NCI-H1092 (cell line): ENCODE data around the gene CYS1.
"Not testable (repeated sequence)": the region's sequence is repeated elsewhere in the genome, so short reads cannot be mapped to it uniquely, and the experiment has no call there.

Experiments
- DNase-seq: peaks from one replicate; lab custom pipeline; 2025; lab: John Stamatoyannopoulos, UW

Gene CYS1, protein sequence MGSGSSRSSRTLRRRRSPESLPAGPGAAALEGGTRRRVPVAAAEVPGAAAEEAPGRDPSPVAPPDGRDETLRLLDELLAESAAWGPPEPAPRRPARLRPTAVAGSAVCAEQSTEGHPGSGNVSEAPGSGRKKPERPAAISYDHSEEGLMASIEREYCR

DNA sequence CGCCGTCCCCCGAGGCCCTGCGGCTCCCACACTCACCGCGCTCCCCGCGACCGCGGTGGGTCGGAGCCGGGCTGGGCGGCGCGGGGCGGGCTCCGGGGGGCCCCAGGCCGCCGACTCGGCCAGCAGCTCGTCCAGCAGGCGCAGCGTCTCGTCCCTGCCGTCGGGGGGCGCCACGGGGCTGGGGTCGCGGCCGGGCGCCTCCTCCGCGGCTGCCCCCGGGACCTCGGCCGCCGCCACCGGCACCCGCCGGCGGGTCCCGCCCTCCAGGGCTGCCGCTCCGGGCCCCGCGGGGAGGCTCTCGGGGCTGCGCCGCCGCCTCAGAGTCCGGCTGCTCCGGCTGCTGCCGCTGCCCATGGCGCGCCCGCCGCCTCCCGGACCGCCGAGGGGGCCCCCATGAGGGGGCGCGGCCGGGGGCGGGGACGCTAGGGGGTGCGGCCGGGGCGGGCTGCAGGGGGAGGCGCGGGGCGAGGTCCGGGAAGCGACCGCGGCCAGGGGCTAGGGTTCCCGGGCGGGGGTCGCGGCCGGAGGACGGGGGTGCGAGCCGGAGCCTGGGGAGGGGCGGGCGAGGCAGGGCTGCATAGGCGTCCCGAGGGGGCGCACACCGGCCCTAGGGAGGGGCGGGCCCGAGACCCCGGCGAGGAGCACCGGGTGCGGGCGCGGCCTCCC lies at the start of gene CYS1:
Gene CYS1, minus strand, starts transcription at position 542 of the 666 bp plus-strand sequence. Its CDS starts 188 bp downstream, at position 354.
- no peak for DNase-seq

DNA sequence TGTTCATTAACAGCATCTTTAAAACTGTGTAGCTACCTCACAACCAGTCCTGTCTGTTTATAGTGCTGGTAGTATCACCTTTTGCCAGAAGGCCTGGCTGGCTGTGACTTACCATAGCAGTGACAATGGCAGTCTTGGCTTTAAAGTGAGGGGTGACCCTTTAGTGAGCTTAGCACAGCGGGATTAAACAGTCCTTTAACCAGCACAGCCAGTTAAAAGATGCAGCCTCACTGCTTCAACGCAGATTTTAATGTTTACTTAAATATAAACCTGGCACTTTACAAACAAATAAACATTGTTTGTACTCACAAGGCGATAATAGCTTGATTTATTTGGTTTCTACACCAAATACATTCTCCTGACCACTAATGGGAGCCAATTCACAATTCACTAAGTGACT lies 49.3 kb upstream of the CYS1 start:
- no peak for DNase-seq

DNA sequence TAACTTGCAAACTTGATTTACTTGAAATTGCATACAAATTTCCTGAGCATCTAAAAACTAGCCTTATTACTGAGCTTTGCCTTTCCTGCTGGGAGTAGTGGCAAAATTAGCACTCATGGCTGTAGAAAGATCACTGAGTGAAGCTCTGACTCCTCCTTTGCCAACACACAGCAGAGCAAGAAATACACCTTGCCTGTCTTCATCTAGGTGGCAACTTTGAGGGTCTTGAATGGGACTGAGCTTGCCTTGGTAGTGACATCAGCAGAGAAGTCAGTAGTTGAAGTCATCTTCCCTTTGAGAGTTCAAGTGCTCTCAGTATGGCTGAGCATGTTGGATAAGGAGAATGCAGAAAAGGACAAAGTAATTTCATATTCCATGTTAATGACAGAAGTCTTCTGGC lies 48.2 kb upstream of the CYS1 start:
- DNase-seq: no peak

DNA sequence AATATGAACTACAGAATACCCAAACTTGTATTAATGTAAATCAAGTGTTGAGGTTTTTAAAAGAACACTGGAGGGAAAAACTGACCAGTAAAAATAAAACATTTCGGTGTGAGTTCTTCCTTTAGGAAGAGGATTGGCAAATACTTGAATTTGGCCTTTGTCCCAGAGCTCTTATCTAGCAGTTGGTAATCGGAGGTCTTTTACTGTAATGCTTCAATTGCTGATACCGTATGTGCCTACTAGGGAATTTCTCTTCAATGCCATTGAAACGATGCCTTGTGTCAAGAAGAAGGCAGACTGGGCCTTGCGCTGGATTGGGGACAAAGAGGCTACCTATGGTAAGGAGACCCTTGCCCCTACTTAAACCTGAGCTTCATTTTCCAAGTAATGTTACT lies 46.4 kb upstream of the CYS1 start:
- peak; percentile 38 for DNase-seq

DNA sequence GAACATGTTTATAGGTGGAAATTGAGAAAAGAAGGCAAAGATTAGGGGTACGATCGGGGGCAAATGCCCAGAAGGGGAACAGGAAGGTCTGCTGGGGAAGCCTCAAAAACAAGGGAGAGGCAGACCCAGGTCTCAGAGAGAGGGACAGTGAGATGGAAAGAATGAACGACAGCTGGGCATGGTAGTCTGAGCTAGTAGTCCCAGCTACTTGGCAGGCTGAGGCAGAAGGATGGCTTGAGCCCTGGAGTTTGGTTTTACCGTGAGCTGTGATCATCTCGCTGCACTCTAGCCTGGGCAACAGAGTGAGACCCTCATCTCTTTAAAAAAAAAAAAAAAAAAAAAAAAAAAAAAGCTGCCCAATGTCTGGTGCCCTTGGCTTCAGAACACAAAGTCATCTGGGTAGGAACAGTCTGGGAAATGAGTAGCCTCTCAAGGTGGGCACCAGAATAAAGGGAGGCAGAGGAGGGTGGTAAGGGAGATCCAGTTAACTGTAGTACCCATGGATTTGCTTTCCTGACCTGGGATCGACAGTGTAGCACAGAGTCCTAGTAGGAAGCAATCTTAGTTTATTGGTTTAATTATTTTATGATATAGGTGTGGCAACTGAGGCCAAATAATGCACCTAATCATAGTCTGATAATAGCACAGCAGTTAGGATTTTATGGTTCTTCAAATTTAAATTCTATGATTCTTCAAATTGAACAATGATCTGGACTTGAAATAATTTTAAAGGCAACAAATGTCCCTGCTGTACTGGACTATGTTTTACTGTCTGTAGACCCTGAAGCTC lies 45.8 kb upstream of the CYS1 start:
- DNase-seq: no peak

DNA sequence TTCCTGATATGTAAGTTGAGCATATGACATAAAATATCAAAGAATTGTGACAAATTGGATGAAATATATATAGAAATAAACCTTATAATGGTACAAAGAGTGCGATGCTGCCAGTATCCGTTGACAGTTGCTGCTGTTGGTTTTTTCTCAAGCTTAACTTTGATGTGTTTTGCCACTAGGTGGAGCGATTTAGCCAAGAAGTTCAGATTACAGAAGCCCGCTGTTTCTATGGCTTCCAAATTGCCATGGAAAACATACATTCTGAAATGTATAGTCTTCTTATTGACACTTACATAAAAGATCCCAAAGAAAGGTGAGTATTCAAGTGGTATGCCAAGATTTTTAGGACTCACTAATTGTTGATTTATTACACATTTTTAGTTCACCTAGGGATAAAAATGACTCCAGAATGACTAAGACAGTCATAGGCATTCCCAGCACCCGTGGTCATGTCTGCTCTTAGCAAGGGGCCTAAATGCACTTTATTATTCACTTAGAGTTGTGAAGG lies 44.4 kb upstream of the CYS1 start:
- DNase-seq: peak; percentile 35

DNA sequence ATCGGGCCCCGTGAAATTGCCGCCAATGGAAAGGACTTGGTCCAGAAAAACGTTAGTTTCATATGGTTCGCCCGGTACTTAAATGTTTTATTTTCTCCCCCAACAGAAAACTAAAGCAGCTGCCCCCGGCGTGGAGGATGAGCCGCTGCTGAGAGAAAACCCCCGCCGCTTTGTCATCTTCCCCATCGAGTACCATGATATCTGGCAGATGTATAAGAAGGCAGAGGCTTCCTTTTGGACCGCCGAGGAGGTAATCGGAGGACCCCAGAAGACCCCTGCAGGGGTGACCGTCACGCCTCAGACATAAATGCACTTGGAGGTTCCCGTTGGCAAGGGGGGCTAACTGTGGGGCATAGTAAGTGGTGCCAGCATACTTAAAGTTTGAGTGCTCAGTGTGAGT lies 43.1 kb upstream of the CYS1 start:
- DNase-seq: no peak

DNA sequence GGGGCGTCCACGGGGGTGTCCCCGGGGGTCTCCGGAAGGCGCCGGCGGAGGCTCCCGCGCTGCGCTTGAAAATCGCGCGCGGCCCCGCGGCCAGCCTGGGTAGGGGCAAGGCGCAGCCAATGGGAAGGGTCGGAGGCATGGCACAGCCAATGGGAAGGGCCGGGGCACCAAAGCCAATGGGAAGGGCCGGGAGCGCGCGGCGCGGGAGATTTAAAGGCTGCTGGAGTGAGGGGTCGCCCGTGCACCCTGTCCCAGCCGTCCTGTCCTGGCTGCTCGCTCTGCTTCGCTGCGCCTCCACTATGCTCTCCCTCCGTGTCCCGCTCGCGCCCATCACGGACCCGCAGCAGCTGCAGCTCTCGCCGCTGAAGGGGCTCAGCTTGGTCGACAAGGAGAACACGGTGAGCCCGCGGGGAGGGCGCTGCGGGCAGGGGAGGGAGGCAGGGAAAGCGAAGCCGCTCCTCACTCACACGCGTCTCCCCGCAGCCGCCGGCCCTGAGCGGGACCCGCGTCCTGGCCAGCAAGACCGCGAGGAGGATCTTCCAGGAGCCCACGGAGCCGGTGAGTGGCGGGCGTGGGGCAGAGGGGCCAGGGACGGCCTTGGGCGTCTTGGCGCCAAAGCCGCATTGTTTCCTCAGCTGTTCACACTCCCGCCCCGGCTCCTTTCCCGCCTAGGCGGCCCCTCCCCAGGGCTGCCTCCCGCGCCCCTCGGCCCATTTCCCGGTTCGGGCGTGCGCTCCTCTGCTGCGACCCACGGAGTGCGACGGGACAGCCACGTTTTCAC lies 42.5 kb upstream of the CYS1 start, which contains the start of gene RRM2:
Gene RRM2, plus strand, starts transcription at position 240 of the 781 bp plus-strand sequence. Its CDS starts 60 bp downstream, at position 300.
- peak; percentile 89 for DNase-seq

DNA sequence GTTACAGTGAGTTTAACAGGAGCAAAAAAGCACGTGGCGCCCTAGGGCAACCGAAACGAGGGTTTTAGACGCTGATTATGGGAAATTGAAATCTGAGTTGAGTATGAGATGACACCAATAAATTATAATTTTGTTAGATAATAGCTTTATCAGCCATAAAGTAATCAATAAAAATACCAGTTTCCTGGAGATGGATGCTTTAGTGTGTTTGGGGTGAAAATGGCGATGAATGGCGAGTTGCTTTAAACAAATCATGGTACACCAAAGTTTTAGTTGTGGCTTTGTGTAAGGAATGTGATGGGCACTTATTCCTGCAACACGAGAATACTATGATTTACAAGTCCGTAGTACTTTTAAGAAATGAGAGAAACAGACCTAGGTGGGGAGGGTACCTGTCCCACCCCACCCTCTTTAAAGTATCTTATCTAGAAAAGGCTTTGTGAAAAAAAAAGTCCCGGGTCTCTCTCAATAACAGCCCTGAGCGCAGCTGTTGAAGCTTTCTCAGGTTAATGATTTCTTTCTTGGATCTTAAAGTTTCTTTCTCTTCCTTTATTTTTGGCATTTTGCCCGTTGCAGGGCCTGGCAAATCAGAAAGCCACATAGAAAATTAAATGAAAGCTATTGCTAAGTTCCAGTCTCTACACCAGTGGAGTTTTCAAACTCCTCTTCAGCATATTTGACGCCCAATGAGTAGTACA lies 40.8 kb upstream of the CYS1 start:
- DNase-seq: no peak

DNA sequence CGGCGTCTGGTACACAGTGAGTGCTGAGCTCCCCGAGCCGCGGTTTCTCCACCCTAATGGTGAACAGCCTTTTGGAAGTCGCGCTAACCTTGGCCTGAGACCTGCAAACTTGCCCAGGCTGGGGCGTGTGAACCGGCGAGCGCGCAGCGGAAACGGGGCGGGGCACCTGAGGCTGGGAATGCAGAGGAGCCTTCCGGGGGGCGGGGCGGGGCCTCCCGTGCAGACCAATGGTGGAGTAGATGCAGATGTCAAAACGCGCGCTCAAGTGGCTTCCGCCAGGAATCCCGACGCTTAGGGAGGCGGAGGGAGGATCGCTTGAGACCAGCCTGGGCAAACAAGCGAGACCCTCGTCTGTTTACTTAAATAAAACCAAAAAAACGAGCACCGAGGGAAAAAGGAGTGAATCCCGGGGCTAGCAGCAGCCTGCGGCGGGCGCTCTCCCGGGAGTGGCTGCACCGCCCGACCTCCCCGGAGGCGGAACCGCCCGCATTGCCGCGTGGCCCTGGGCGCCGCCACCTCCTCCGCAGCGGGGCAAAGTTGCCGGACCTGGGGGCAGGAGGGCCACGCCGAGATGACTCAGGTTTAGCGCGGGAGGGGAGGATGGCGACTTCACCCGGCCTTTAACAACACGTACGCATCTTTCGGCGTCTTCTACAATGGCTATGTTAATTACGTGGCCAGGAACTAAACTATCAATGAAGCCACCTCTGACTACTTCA lies 40.1 kb upstream of the CYS1 start:
- DNase-seq: peak; percentile 88

DNA sequence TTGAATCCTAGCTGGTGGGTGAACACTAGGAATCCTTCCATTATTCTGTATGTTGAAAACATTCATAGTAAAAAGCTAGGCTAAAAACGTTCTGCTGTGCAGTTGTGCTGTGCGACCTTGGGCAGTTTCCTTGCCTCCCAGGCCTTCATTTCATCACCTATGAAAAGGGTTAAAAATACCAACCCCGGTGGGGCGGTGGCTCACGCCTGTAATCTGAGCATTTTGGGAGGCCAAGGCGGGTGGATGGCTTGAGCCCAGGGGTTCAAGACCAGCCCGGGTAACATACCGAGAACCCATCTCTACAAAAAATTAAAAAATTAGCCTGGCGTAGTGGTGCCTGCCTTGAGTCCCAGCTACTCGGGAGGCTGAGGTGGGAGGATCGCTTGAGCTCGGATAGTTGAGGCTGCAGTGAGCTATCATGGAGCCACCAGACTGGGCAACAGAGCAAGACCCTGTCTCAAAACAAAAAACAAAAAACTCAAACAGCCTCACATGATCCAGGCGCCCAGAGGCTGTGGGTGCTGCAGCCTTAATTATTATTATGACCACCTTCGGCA lies 39.5 kb upstream of the CYS1 start:
- no peak for DNase-seq

DNA sequence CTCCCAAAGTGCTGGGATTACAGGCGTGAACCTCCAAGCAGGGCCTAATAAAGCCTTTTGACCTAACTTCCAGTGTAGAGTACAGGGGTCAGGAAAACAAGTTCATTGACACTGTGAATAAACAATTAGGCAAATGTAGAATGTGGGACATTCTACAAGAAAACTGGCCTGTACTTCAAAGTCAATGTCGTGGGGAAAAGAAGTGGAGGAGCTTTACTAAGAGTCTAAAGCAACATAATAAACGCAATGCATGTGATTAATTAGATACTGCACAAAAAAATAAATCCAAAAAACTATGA lies 38.8 kb upstream of the CYS1 start:
- DNase-seq: no peak

DNA sequence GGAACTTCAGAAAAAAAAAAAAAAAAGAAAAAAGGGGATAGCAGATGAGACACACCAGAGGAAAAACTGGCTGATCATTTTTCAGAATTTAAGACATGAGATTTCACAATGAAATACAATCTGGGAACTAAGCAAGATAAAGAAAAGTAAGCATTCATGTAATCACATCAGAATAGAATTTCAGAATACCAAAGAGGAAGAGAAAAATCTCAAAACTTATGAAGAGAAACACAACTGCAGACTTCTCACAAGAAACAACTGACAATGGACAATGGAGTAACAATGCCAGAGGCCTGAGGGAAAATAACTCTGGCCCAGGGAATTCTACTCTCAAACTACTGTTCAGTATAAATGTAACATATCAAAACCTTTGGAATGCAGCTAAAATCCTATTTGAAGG lies 29.1 kb upstream of the CYS1 start:
- DNase-seq: no peak

DNA sequence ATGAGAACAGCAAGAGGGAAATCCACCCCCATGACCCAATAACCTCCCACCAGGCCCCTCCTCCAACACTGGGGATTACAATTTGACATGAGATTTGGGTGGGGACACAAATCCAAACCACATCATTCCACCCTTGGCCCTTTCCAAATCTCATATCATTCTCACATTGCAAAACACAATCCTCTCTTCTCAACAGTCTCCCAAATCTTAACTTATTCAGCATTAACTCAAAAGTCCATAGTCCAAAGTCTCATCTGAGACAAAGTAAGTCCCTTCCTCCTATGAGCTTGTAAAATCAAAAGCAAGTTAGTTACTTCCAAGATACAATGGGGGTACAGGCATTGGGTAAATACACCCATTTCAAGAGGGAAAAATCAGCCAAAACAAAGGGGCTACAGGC lies 24.7 kb upstream of the CYS1 start:
- not testable (repeated sequence) for DNase-seq

DNA sequence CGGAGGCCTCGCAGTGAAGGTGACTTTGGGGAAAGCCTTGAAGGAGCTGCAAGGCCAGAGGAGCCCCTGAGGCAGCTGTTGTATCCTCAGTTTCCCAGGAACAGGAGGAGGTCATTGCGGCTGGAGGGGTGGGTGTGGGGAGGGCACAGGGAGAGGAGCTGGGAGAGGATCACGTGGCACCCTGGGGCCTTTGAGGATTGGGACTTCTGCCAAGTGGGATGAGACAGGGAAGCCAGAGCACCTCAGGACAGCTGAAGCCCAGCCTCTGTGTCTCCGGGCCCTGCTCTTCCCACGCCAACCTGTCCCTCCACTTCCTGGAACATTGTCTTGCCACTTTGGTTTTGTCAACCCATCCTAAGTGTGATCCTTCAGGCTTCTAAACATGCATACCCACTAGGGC lies 23.0 kb upstream of the CYS1 start:
- no peak for DNase-seq

DNA sequence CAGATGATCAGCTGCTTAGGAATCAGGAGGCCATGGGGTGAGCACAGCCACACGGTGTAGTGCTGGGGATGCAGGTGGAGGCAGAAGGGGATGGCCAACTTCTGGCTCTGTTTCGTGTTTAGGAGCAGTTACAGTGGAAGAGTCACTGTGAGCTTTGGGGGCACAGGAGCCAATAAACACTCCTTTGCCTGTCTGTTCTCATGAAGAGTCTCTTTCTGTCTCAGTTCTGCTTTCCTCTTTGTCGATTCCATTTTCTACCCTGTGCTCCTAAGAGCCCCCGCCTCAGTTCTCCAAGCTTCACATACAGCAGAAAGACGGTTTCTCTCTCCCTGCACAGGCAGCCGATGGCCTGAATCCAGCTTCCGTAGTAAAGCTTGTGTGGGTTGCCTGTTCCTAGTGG lies 21.3 kb upstream of the CYS1 start:
- no peak for DNase-seq

DNA sequence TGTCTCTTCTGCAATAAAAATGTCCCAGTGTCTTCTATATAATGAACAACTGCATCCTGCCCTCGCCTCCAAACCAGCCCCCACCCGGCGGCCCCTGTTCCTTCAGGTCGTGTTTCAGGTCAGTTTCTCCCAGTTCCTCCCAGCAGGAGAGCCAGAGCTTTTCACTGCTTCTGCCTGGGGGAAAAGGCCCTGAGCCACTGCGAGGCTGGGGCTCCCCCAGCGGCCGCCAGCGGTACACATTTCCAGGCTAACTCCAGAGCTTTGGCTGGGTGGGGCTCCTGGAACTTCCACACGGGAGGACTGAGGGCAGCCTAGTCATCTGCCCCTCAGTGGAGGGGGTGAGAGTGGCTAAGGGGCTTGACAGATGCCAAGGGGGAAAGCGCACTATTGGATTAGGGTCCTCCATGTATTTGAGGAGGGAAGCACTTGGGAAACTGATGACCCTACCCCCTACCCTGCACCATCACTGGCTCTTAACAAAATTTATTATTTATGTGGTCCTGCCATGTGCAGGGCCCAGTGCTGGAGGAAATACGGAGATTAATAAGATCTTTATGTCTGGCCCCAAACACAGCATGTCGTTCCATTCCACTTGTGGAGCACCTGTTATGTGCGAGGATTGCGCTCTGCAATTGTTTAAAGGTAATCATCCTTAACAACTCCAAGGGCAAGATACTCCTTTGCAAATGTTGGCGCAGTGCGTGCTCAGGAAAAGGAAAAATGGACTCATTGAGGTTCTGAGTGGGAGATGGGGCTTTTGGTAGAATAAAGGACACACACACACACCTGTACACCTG lies 17.3 kb upstream of the CYS1 start:
- DNase-seq: no peak

DNA sequence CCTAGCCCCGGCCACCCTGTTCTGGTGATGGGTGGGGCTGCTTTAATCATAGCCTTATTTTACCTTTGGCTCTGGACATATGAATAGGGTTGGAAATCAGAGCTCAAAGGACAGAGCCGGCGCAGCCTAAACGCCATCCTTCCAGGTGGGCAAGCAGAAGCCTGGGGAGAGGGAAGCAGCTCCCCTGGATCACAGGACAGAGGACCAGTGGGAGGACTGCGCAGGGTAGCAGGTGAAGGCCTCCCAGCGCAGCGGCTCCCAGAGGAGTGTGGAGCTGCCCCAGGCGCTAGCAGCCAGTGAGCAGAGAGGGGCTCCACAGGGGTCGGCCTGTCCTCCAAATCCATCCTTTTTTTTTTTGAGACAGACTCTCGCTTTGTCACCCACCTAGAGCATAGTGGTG lies 16.4 kb upstream of the CYS1 start:
- no peak for DNase-seq

DNA sequence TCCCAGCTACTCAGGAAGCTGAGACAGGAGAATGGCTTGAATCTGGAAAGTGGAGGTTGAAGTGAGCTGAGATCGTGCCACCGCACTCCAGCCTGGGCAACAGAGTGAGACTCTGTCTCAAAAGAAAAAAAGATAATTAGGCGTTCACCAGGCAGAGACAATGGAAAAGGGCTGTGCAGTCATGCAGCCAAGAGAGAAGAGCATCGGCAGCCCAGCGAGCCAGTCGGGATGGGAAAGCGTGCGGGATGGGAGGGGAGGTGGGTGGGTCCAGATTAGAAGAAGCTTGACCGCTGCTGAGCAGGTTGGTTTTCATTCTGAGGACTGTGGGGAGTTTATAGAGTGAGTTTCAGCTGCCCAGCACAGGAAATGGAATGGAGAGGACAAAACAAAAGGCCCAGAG lies 15.0 kb upstream of the CYS1 start:
- DNase-seq: no peak

DNA sequence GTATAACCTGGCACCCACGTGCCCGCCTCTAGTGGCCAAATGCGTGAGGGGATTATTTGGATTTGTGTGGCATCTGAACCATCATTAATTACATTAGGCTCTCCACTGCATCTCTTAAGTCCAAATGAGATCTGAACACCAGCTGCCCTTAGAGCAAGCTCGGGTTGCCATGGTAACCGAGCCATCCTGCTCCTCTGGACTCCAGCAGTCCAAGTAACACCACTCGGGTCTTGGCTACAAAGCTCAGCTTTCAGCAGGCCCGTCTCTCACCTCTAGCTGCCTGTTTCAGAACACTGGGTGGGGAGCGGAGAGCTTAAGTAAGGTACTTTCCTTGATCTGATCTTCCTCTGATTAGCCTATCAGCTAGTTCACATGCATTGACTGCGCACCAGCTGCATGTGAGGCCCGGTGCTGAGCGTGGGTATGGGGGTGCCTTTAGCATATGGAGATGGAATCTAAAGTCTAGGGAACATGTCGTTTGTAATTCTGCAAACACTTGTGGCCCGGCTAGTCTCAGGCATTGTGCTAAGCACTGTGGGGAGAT lies 14.1 kb upstream of the CYS1 start:
- DNase-seq: no peak
